OCI-M2 (cell line): Measurements from ENCODE around the gene UGT1A7.

Experiments used
- DNase-seq: peaks from one replicate; lab custom pipeline; 2025; ENCODE audit not compliant: unreplicated experiment; lab: John Stamatoyannopoulos, UW

Gene UGT1A7

DNA sequence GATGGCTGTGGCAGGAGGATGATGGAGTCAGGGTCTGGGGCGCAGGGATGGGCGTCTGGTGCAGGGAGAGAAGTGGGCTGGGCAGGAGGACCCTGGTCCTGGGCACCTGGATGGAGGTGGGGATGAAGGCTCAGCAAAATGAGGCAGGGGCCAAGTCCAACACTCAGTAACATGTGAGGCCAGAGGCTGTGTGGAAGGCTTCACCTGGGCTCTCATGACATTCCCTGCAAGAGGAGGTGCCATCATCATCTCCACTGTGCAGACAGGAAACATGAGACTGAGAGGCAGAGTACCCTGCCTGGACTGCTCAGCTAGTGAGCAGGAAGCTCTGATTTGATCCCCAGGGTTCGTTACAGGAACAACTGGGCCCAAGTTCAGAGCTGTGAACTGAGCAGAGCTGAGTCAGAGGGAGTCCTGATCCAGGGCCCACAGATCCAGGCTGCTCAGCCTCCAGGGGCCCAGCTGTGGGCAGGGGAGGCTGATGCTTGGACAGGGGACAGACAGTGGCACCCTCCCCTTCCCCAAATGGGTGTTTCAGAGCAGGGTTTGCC lies 135.7 kb downstream of the UGT1A7 start:
- no peak for DNase-seq

DNA sequence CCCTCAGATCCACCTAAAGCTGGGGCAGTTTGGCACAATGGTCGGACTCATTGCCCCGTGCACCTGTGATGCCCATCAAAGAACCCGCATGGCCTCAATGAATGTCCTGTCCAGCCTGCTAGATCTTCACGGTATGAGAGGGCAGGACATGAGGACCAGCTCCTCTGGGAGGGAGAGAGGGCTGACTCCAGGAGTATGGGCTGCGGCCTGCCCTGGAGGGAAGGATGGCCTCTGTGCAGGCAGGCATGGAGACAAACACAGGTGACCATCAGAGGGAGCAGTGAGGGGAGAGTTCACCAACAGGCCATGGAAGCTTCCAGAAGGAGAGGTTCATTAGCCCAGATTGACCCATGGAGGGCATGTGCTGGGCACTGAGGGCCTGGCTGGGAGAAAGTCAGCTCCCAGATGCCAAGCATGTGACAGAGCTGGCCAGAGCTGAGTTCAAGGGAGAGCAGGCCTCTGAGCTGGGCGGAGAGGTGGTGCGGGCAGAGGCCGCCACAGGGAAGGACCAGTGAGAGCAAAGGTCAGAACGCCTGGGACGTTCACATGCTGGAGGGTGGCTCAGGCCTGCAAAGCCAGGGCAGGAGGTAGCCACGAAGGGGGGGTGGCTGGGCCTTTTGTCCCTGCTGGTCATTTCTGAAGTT lies 136.4 kb downstream of the UGT1A7 start:
- no peak for DNase-seq

DNA sequence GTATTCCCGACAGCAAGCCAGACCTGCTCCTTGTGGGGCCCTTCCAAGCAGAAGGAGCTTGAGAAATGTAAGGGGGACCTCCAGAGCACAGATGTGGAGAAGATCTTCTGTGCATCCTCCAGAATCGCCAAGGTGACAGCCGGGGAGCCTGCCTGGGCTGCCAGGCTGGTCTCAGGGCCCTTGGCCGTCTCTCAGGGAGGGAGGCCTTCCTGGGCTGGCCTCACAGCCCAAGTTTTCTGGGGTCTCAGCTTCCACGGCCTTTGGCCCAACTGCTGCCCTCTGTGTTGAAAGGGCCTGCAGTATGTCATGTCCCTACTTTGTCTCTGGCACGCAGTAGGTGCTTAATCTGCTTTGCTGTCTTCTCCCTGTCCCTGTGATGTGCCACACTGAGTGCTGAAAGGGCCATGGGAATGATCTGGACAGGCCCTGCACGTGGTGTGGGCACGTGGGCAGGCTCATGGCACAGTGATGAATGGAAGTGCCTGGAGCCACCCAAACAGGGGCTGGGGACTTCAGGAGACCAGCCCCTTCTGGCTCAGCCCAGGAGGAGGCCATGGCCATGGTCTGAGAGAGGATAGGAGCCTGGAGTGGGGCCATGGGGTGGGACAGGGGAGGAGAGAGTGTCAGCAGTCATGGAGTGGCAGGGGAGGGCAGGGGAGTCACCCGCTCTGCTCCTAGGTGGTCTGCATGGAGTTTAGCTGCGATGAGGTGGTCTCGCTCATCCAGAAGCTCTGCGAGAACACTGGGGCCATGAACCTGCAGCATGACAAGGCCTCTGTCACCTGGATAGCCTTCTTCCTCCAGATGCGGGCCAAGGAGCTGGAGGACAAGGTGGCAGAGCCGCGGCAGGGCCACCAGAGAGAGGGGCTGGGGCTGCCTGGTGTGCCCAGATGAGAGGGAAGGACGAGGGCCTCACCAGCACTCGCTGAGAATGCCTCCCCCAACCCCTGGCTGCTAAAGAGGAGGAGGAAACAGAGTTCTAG lies 137.2 kb downstream of the UGT1A7 start:
- no peak for DNase-seq

DNA sequence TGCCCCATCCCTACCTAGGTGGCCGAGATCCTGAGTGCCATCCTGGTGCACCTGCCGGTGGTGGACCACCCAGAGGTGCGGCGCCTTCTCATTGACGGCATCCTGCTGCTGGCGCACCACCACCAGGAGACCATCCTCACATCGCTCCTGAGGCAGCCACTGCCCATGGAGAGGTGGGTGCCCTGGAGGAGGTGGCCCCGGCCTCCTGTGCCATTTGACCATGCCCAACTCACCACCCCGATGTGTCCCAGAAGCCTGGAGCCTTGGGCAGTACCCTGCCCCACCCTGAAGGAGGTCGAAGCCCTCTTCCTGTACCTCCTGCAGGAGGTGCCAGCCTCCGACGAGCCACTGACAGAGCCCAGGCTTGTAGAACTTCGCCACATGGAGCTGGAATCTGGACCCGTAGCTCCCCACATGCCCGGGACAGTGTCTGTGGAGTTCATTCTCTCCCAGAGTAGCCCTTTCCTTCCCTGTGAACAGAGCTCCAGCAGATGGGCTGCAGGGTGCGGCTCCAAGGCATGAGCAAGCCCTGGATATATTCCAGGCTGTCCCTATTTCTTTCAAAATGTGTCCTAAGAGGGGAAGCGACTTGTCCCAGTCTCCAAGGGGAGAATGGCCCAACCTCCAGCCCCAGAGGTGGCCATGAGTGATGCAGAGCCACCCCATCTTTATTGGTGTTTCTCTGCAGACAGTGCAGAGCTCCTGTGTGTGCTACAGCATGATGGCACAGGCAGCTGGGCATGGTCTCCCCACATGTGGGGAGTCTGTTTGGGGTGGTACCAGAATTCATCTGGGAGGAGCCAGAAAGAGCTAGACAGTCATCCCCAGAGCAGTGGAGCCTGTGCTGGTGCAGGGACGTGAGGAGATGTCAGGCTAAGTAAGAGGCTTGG lies 138.4 kb downstream of the UGT1A7 start:
- DNase-seq, result no peak

DNA sequence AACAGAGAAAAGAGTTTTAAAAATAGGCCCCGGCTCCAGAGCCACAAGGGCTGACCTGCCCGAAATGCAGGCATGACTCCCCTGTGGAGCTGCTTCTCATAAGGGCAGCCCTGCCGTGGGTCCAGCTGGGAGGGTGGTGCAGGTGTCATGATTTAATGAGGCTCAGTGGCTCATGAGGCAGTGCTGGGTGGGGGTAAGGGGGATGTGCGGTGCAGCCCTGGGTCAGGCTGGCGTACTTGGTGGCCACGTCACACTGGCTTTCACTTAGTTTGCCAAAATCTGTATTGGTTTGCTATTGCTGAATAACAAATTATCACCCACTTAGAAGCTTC lies 139.0 kb downstream of the UGT1A7 start:
- no peak for DNase-seq

DNA sequence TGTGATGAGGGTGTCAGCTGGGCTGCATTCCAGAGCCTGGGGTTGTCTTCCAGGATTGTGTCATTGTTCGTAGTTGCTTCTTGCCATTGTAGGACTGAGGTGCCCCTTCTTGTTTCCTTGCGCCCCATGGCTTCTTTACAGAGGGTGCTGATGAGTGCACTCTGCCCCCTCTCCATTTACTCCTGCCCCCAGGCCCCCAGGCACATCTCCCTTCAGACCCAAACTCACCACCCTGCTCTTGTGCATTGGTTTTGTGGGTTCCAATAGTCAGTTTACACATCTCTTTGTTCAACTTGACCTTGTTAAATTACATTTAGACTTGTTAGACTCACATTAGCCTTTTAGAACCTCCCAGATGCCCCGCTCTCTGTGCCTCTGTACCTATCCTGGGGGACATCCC lies 139.5 kb downstream of the UGT1A7 start:
- no peak for DNase-seq

DNA sequence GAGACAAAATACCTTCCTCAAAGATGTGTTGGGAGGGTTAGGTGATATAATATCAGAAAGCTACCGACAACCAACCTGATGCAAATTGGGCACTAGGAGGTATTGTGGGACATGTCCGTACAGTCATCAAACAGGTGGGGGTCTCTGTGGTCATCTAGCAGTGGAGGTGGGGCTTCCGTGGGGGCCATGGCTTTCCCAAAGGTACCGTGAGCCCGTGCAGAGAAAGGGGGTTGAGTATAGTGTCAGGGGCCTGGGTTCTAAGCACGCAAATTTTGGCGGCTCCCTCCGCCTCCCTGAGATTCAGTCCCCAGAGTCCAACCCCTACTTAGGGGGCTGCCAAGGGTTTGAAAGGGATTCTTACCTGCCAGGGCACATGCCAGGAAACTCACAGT lies 140.0 kb downstream of the UGT1A7 start:
- no peak for DNase-seq

DNA sequence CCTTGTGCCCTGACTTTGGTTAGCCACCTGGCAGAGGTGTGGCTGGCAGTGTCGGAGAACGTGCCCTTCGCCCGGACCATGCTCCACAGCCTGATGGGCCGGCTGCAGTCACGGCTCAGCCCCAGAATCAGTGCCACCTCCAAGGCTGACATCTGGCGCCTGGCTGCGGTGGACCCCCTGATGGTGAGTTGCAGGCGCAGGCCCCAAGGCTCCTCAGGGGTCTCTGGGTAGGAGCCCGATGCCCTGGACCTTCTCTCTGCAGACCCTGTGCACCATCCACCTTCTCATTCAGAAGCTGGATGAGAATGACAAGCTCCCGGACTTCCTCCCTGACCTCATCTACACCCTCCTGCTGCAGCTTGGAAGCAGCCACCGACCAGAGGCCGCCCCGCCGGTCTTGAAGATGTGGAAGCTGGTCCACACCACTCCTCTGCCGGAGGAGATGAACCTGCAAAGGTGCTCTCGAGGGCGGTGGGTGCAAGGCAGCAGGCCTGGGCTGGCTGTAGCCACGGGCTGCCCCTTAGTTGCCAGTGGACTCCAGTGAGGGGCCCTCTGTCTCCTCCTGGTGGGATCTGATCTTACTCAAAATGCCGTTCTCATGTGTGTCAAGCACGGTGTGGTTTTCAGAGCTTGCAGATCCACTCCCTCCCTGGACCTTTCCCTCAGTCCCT lies 140.5 kb downstream of the UGT1A7 start:
- DNase-seq, result no peak
